A549 (cell line): ENCODE data around the gene RNF44. TPM values are rescaled to one million over a fixed set of nuclear protein-coding genes. Genes with fewer than 3 reads are reported as not detected.

Experiments
- ATAC-seq, 2 experiments: fragments of 200-7000 bp in 1 of 2; fragments of >200 bp in 1 of 2; cut with Nextera tagmentation in 1 of 2; cut with Tn5 transposase in 1 of 2; 3 replicates each; pipeline versions ENCODE4 v1.8.0 to v1.9.1; 2018 to 2020; ENCODE audit warnings: mild to moderate bottlenecking in 1 of 2, moderate library complexity in 1 of 2
- CTCF ChIA-PET: fragments of 300-600 bp; sonication (Branson Sonifier 250); formaldehyde crosslinking; extraction: SDS; loops from one replicate; lab custom pipeline; 2021; ENCODE audit warnings: antibody characterized with exemption, inconsistent platforms; lab: Yijun Ruan, JAX
- POLR2A ChIA-PET: fragments of 350-600 bp; formaldehyde crosslinking; extraction: SDS; loops from one replicate; lab custom pipeline; 2021; ENCODE audit warnings: antibody characterized with exemption, inconsistent platforms; lab: Yijun Ruan, JAX
- DNase-seq, 2 experiments: peaks; one replicate each; pipeline versions ENCODE4 v3.0.0 to v3.0.0-alpha.2; 2011 to 2016; ENCODE audit warnings: low read depth in 1 of 2, low spot score in 1 of 2
- FAIRE-seq: peaks from 2 replicates; lab custom pipeline; 2011; peaks lifted over from hg19 to GRCh38; lab: Jason Lieb, UNC
- H3K27ac ChIP-seq, 2 experiments: fragments of >200 bp; sonication (Bioruptor Twin); formaldehyde crosslinking; 3 replicates each; pipeline ENCODE4 v1.5.1; 2016 to 2017
- H3K4me1 ChIP-seq: fragments of >200 bp; sonication (Bioruptor Twin); formaldehyde crosslinking; 3 replicates; pipeline ENCODE4 v1.6.1; 2016
- H3K4me2 ChIP-seq: fragments of >200 bp; sonication (Bioruptor Twin); formaldehyde crosslinking; 3 replicates; pipeline ENCODE4 v1.6.1; 2016
- H3K4me3 ChIP-seq: fragments of >200 bp; sonication (Bioruptor Twin); formaldehyde crosslinking; 3 replicates; pipeline ENCODE4 v1.5.1; 2016
- H3K9me3 ChIP-seq: fragments of >200 bp; sonication (Bioruptor Twin); formaldehyde crosslinking; 3 replicates; pipeline ENCODE4 v1.6.1; 2016
- BHLHE40 ChIP-seq: IDR thresholded peaks from 2 replicates; pipeline ENCODE4 v1.6.1; 2012; ENCODE audit warnings: low read depth, low read length, inconsistent platforms
- CBX8 ChIP-seq: fragments of 200-600 bp; sonication (generic); IDR thresholded peaks from 2 replicates; pipeline ENCODE4 v1.6.1; 2016
- CEBPB ChIP-seq, 2 experiments: fragments of >200 bp in 1 of 2; sonication (Bioruptor Twin) in 1 of 2; formaldehyde crosslinking in 1 of 2; IDR thresholded peaks; 2 replicates each; pipeline ENCODE4 v1.6.1; 2012 to 2016
- CHD2 ChIP-seq: fragments of 150-350 bp; IDR thresholded peaks from 2 replicates; pipeline ENCODE4 v1.6.1; 2014; ENCODE audit warnings: low read length; ENCODE audit not compliant: partially characterized antibody
- CHD4 ChIP-seq: fragments of 200-600 bp; sonication (generic); IDR thresholded peaks from 2 replicates; pipeline ENCODE4 v1.6.1; 2016; ENCODE audit warnings: antibody characterized with exemption, mild to moderate bottlenecking, borderline replicate concordance
- EP300 ChIP-seq, 2 experiments: fragments of >200 bp; sonication (Bioruptor Twin); formaldehyde crosslinking; IDR thresholded peaks; 2 replicates in 1 of 2; 3 replicates in 1 of 2; pipeline ENCODE4 v1.6.1; 2016 to 2017
- ESRRA ChIP-seq: fragments of 150-350 bp; IDR thresholded peaks from 2 replicates; pipeline ENCODE4 v1.6.1; 2014; ENCODE audit warnings: mild to moderate bottlenecking, low read length, borderline replicate concordance
- FOSB ChIP-seq: fragments of 250-450 bp; sonication (Bioruptor Pico); IDR thresholded peaks from 2 replicates; pipeline ENCODE4 v1.5.0; 2020; ENCODE audit warnings: mild to moderate bottlenecking, moderate library complexity
- HEYL ChIP-seq: fragments of 250-450 bp; sonication (Bioruptor Pico); IDR thresholded peaks from 2 replicates; pipeline ENCODE4 v1.8.0; 2021; ENCODE audit warnings: mild to moderate bottlenecking, moderate library complexity
- HOXA7 ChIP-seq: fragments of 250-450 bp; sonication (Bioruptor Pico); IDR thresholded peaks from 2 replicates; pipeline ENCODE4 v1.5.0; 2020; ENCODE audit warnings: mild to moderate bottlenecking, moderate library complexity
- HOXB13 ChIP-seq: fragments of 250-450 bp; sonication (Bioruptor Pico); IDR thresholded peaks from 2 replicates; pipeline ENCODE4 v1.5.0; 2020; ENCODE audit warnings: low read depth, mild to moderate bottlenecking, moderate library complexity
- HOXB5 ChIP-seq: fragments of 250-450 bp; sonication (Bioruptor Pico); IDR thresholded peaks from 2 replicates; pipeline ENCODE4 v1.5.0; 2020; ENCODE audit warnings: mild to moderate bottlenecking, moderate library complexity
- JUN ChIP-seq, 2 experiments: fragments of >200 bp; sonication (Bioruptor Twin); formaldehyde crosslinking; IDR thresholded peaks; 2 replicates in 1 of 2; 3 replicates in 1 of 2; pipeline ENCODE4 v1.6.1; 2016 to 2017
- JUNB ChIP-seq: fragments of >200 bp; sonication (Bioruptor Twin); formaldehyde crosslinking; IDR thresholded peaks from 2 replicates; pipeline ENCODE4 v1.6.1; 2016
- KDM1A ChIP-seq: fragments of 200-600 bp; sonication (generic); IDR thresholded peaks from 2 replicates; pipeline ENCODE4 v1.6.1; 2016; ENCODE audit warnings: low read depth, mild to moderate bottlenecking
- MAFK ChIP-seq: fragments of 450-650 bp; IDR thresholded peaks from 2 replicates; pipeline ENCODE4 v1.6.1; 2014; ENCODE audit not compliant: partially characterized antibody
- MYC ChIP-seq: IDR thresholded peaks from 2 replicates; pipeline ENCODE4 v1.6.1; 2012; ENCODE audit warnings: mild to moderate bottlenecking, inconsistent platforms, low read length, improper control_type of control experiment, borderline replicate concordance
- NFE2L2 ChIP-seq: fragments of 150-350 bp; conservative IDR thresholded peaks from 2 replicates; pipeline ENCODE4 v1.6.1; 2014; ENCODE audit warnings: low read length
- NPAS2 ChIP-seq: fragments of 250-450 bp; sonication (Bioruptor Pico); IDR thresholded peaks from 2 replicates; pipeline ENCODE4 v1.8.0; 2022; ENCODE audit warnings: mild to moderate bottlenecking, moderate library complexity, borderline replicate concordance
- RFX5 ChIP-seq: fragments of 450-650 bp; IDR thresholded peaks from 2 replicates; pipeline ENCODE4 v1.7.1; 2014; ENCODE audit warnings: antibody characterized with exemption, mild to moderate bottlenecking, moderate library complexity
- SREBF2 ChIP-seq: fragments of 450-650 bp; IDR thresholded peaks from 2 replicates; pipeline ENCODE4 v1.6.1; 2014; ENCODE audit warnings: mild to moderate bottlenecking, moderate library complexity
- TP53 ChIP-seq: fragments of 250-450 bp; sonication (Bioruptor Pico); IDR thresholded peaks from 2 replicates; pipeline ENCODE4 v1.5.0; 2021; ENCODE audit warnings: mild to moderate bottlenecking, moderate library complexity
- ZC3H11A ChIP-seq: fragments of 450-650 bp; IDR thresholded peaks from 2 replicates; pipeline ENCODE4 v1.6.1; 2014; ENCODE audit warnings: antibody characterized with exemption, mild to moderate bottlenecking
- whole genome bisulfite sequencing: methylation state at CpG from one replicate; pipeline ENCODE4 v1.1.6; 2017; ENCODE audit errors: missing lambda C conversion rate; 5-methylcytosine and 5-hydroxymethylcytosine counted together
- polyA plus RNA-seq, 4 experiments: library from polyadenylated mRNA; depleted of rRNA in 3 of 4; stranded (reverse); fragments of >200 nt; fragmentation: RNase III in 1 of 4; extraction: RNeasy Plus Mini Kit Qiagen cat#74134 plus additional on column Dnase treatment in 1 of 4; gene quantifications; 2 replicates in 3 of 4; 3 replicates in 1 of 4; pipeline ENCODE4 v1.2.3, GENCODE V29; 2011 to 2017
- TF ChIP-seq, protein P1 (sequence below): IDR thresholded peaks from 2 replicates; pipeline ENCODE4 v1.6.1; 2012
- TF ChIP-seq, protein P2 (sequence below): fragments of 450-650 bp; IDR thresholded peaks from 2 replicates; pipeline ENCODE4 v1.6.1; 2014; ENCODE audit warnings: antibody characterized with exemption
- TF ChIP-seq, protein P3 (sequence below): fragments of >200 bp; sonication (Bioruptor Twin); formaldehyde crosslinking; IDR thresholded peaks from 2 replicates; pipeline ENCODE4 v1.6.1; 2016
- TF ChIP-seq, protein P4 (sequence below): fragments of 150-350 bp; IDR thresholded peaks from 2 replicates; pipeline ENCODE4 v1.6.1; 2014; ENCODE audit warnings: low read depth, mild to moderate bottlenecking, low read length
- TF ChIP-seq, protein P5 (sequence below): fragments of 200-600 bp; sonication (generic); IDR thresholded peaks from 2 replicates; pipeline ENCODE4 v1.6.1; 2016; ENCODE audit warnings: antibody characterized with exemption, mild to moderate bottlenecking, moderate library complexity
- TF ChIP-seq, protein P6 (sequence below): fragments of 250-450 bp; sonication (Bioruptor Pico); IDR thresholded peaks from 2 replicates; pipeline ENCODE4 v1.5.0; 2020; ENCODE audit warnings: low read depth, mild to moderate bottlenecking, moderate library complexity
- TF ChIP-seq, protein P7 (sequence below): IDR thresholded peaks from 2 replicates; pipeline ENCODE4 v1.6.1; 2012
- TF ChIP-seq, protein P8 (sequence below): fragments of >200 bp; sonication (Bioruptor Twin); formaldehyde crosslinking; IDR thresholded peaks from 3 replicates; pipeline ENCODE4 v1.5.1; 2016
- TF ChIP-seq, protein P9 (sequence below): IDR thresholded peaks from 2 replicates; pipeline ENCODE4 v1.6.1; 2012; ENCODE audit warnings: low read depth, borderline replicate concordance

RNF44 gene
- polyA plus RNA-seq, 2 of the 4 experiments (the other 2 are of a cell fraction), result 9.2 to 32.7 TPM

DNA sequence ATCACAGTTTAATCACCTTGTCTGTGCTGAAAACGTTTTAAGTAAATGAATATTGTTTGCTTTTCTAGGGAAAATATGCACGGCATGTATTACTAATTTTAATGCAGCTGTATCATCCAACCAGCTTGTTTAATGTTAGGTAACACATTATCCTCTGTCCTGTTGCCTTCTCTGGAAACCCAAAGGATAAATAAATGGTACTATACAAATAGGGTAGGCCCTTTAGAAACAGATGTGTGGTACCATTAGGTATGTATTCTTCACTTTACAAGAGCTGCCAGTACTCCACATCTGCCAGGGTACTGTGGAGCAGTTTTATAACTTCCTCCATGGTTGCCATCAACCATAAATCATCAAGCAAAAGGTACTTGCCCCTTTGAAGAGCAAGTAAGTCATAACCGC is 46.1 kb downstream of the RNF44 start:
- 31% methylated on average over 3 of the region's 3 CpGs for WGBS
- Histone ChIP-seq H3K4me1 (peaks cover 42% of the 10 kb centered on the region), H3K27ac (peak overlapping the region in 1 of 2 experiments; percentile 34; a peak in 3 of 6 replicates), H3K9me3 (no peaks in the 10 kb centered on the region), H3K4me3 (no peak overlapping the region), H3K4me2 (peak overlapping the region; percentile 61)
- ATAC-seq (peak in 1 of 2 experiments; percentile 76; a peak in 3 of 6 replicates), DNase-seq (peak in 1 of 2 experiments; percentile 55), FAIRE-seq (no peak)
- CTCF ChIA-PET, result interaction anchor here (0.5 to 1.3 kb wide), 3 partner anchors 42 to 74 kb away, joined by 3 to 5 read pairs (median 4); no protein-coding TSS in a partner anchor
- POLR2A ChIA-PET, result interaction anchor here (1.0 kb wide), 1 partner anchor 24 kb away, joined by 4 read pairs; no protein-coding TSS in a partner anchor
- TF ChIP-seq KDM1A (no peak), ZC3H11A (no peak), EP300 (IDR thresholded peaks at IDR 0.05) (no peak), CHD2 (no peak), FOSB (CRISPR knock-in tag) (no peak), TP53 (CRISPR knock-in tag) (no peak), JUNB (0 out of 2 replicates have a peak, but pooled peaks have one; percentile 24), MAFK (no peak), HOXA7 (no peak), HOXB13 (CRISPR knock-in tag) (no peak), NFE2L2 (no peak), JUN (IDR thresholded peaks at IDR 0.05) (no peak), NPAS2 (CRISPR knock-in tag) (no peak), MYC (no peak), HOXB5 (CRISPR knock-in tag) (no peak), CEBPB (IDR thresholded peaks at IDR 0.05) (peak in 1 of 2 experiments; percentile 54; a peak in 1 of 4 replicates), CHD4 (no peak), ESRRA (no peak), BHLHE40 (no peak), HEYL (CRISPR knock-in tag) (no peak), RFX5 (no peak), SREBF2 (no peak), CBX8 (no peak)
- TF ChIP-seq, protein P1, sequence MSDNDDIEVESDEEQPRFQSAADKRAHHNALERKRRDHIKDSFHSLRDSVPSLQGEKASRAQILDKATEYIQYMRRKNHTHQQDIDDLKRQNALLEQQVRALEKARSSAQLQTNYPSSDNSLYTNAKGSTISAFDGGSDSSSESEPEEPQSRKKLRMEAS, result peak; percentile 48; the same call in 1 of the 2 replicates
- TF ChIP-seq, protein P2, sequence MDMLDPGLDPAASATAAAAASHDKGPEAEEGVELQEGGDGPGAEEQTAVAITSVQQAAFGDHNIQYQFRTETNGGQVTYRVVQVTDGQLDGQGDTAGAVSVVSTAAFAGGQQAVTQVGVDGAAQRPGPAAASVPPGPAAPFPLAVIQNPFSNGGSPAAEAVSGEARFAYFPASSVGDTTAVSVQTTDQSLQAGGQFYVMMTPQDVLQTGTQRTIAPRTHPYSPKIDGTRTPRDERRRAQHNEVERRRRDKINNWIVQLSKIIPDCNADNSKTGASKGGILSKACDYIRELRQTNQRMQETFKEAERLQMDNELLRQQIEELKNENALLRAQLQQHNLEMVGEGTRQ, result no peak
- TF ChIP-seq, protein P3, sequence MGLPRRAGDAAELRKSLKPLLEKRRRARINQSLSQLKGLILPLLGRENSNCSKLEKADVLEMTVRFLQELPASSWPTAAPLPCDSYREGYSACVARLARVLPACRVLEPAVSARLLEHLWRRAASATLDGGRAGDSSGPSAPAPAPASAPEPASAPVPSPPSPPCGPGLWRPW, result no peak
- TF ChIP-seq, protein P4, sequence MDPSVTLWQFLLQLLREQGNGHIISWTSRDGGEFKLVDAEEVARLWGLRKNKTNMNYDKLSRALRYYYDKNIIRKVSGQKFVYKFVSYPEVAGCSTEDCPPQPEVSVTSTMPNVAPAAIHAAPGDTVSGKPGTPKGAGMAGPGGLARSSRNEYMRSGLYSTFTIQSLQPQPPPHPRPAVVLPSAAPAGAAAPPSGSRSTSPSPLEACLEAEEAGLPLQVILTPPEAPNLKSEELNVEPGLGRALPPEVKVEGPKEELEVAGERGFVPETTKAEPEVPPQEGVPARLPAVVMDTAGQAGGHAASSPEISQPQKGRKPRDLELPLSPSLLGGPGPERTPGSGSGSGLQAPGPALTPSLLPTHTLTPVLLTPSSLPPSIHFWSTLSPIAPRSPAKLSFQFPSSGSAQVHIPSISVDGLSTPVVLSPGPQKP, result no peak
- TF ChIP-seq, protein P5, sequence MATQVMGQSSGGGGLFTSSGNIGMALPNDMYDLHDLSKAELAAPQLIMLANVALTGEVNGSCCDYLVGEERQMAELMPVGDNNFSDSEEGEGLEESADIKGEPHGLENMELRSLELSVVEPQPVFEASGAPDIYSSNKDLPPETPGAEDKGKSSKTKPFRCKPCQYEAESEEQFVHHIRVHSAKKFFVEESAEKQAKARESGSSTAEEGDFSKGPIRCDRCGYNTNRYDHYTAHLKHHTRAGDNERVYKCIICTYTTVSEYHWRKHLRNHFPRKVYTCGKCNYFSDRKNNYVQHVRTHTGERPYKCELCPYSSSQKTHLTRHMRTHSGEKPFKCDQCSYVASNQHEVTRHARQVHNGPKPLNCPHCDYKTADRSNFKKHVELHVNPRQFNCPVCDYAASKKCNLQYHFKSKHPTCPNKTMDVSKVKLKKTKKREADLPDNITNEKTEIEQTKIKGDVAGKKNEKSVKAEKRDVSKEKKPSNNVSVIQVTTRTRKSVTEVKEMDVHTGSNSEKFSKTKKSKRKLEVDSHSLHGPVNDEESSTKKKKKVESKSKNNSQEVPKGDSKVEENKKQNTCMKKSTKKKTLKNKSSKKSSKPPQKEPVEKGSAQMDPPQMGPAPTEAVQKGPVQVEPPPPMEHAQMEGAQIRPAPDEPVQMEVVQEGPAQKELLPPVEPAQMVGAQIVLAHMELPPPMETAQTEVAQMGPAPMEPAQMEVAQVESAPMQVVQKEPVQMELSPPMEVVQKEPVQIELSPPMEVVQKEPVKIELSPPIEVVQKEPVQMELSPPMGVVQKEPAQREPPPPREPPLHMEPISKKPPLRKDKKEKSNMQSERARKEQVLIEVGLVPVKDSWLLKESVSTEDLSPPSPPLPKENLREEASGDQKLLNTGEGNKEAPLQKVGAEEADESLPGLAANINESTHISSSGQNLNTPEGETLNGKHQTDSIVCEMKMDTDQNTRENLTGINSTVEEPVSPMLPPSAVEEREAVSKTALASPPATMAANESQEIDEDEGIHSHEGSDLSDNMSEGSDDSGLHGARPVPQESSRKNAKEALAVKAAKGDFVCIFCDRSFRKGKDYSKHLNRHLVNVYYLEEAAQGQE, result no peak
- TF ChIP-seq, protein P6, sequence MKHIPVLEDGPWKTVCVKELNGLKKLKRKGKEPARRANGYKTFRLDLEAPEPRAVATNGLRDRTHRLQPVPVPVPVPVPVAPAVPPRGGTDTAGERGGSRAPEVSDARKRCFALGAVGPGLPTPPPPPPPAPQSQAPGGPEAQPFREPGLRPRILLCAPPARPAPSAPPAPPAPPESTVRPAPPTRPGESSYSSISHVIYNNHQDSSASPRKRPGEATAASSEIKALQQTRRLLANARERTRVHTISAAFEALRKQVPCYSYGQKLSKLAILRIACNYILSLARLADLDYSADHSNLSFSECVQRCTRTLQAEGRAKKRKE (CRISPR knock-in tag), result no peak
- TF ChIP-seq, protein P7, sequence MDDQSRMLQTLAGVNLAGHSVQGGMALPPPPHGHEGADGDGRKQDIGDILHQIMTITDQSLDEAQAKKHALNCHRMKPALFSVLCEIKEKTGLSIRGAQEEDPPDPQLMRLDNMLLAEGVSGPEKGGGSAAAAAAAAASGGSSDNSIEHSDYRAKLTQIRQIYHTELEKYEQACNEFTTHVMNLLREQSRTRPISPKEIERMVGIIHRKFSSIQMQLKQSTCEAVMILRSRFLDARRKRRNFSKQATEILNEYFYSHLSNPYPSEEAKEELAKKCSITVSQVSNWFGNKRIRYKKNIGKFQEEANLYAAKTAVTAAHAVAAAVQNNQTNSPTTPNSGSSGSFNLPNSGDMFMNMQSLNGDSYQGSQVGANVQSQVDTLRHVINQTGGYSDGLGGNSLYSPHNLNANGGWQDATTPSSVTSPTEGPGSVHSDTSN, result no peak
- TF ChIP-seq, protein P8, sequence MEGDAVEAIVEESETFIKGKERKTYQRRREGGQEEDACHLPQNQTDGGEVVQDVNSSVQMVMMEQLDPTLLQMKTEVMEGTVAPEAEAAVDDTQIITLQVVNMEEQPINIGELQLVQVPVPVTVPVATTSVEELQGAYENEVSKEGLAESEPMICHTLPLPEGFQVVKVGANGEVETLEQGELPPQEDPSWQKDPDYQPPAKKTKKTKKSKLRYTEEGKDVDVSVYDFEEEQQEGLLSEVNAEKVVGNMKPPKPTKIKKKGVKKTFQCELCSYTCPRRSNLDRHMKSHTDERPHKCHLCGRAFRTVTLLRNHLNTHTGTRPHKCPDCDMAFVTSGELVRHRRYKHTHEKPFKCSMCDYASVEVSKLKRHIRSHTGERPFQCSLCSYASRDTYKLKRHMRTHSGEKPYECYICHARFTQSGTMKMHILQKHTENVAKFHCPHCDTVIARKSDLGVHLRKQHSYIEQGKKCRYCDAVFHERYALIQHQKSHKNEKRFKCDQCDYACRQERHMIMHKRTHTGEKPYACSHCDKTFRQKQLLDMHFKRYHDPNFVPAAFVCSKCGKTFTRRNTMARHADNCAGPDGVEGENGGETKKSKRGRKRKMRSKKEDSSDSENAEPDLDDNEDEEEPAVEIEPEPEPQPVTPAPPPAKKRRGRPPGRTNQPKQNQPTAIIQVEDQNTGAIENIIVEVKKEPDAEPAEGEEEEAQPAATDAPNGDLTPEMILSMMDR, result no peak
- TF ChIP-seq, protein P9, sequence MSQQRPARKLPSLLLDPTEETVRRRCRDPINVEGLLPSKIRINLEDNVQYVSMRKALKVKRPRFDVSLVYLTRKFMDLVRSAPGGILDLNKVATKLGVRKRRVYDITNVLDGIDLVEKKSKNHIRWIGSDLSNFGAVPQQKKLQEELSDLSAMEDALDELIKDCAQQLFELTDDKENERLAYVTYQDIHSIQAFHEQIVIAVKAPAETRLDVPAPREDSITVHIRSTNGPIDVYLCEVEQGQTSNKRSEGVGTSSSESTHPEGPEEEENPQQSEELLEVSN, result no peak
